ENCODE results near the gene MKLN1.
"Not testable (repeated sequence)": the region's sequence is repeated elsewhere in the genome, so short reads cannot be mapped to it uniquely, and the experiment has no call there.

MKLN1 gene

GRCh38 chr7:131327626-131328376, at the start of gene MKLN1:
TSS of gene MKLN1 (plus strand) at chr7:131327876. CDS start at chr7:131327900, 24 bp downstream.
- peak; percentile 84 for DNase-seq

- DNase-seq, result no peak
These were observed 48.6 kb upstream of the MKLN1 start for GRCh38 chr7:131279044-131279443.

- DNase-seq, result no peak
These were observed 46.2 kb upstream of the MKLN1 start for GRCh38 chr7:131281266-131282048.

GRCh38 chr7:131284702-131285419, 42.8 kb upstream of the MKLN1 start:
- DNase-seq, result no peak

- no peak for DNase-seq
These were observed 42.1 kb upstream of the MKLN1 start for GRCh38 chr7:131285556-131285955.

- DNase-seq, result no peak
These were observed 39.2 kb upstream of the MKLN1 start for GRCh38 chr7:131288450-131288849.

GRCh38 chr7:131289051-131289450, 38.6 kb upstream of the MKLN1 start:
- no peak for DNase-seq

GRCh38 chr7:131292141-131292905, 35.4 kb upstream of the MKLN1 start:
- no peak for DNase-seq

- no peak for DNase-seq
These were observed 34.7 kb upstream of the MKLN1 start for GRCh38 chr7:131293018-131293417.

GRCh38 chr7:131294553-131294952, 33.1 kb upstream of the MKLN1 start:
- no peak for DNase-seq

GRCh38 chr7:131298608-131298992, 29.1 kb upstream of the MKLN1 start:
- no peak for DNase-seq

- no peak for DNase-seq
These were observed 28.6 kb upstream of the MKLN1 start for GRCh38 chr7:131299074-131299473.

GRCh38 chr7:131300078-131300477, 27.6 kb upstream of the MKLN1 start:
- no peak for DNase-seq

- no peak for DNase-seq
These were observed 26.9 kb upstream of the MKLN1 start for GRCh38 chr7:131300572-131301466.

- no peak for DNase-seq
These were observed 25.2 kb upstream of the MKLN1 start for GRCh38 chr7:131302446-131302845.

GRCh38 chr7:131302876-131303707, 24.6 kb upstream of the MKLN1 start:
- DNase-seq, result peak; percentile 28

- no peak for DNase-seq
These were observed 22.5 kb upstream of the MKLN1 start for GRCh38 chr7:131305152-131305551.

GRCh38 chr7:131306041-131306440, 21.6 kb upstream of the MKLN1 start:
- DNase-seq, result not testable (repeated sequence)

- DNase-seq, result no peak
These were observed 20.9 kb upstream of the MKLN1 start for GRCh38 chr7:131306777-131307176.

- DNase-seq, result no peak
These were observed 20.0 kb upstream of the MKLN1 start for GRCh38 chr7:131307627-131308026.

GRCh38 chr7:131312838-131313237, 14.8 kb upstream of the MKLN1 start:
- DNase-seq, result no peak
